HG03159 (cell line): Measurements from ENCODE around the gene ASTN2.

Experiments used
- ATAC-seq: cut with Tn5 transposase; IDR thresholded peaks from one replicate; pipeline ENCODE4 v1.9.1; 2021; ENCODE audit warnings: mild to moderate bottlenecking, moderate library complexity; ENCODE audit not compliant: unreplicated experiment

Gene ASTN2

GRCh38 chr9:117415358-117415914, 579 bp upstream of the ASTN2 start:
- no peak for ATAC-seq

- no peak for ATAC-seq
These were observed 494 bp downstream of the ASTN2 start for GRCh38 chr9:117414220-117414905.

GRCh38 chr9:117413346-117414219, 1.3 kb downstream of the ASTN2 start:
- ATAC-seq, result no peak

GRCh38 chr9:117412841-117413240, 2.0 kb downstream of the ASTN2 start:
- ATAC-seq, result no peak

- ATAC-seq, result no peak
These were observed 2.7 kb downstream of the ASTN2 start for GRCh38 chr9:117412006-117412715.

- ATAC-seq, result no peak
These were observed 3.3 kb downstream of the ASTN2 start for GRCh38 chr9:117411547-117411946.

- ATAC-seq, result no peak
These were observed 5.5 kb downstream of the ASTN2 start for GRCh38 chr9:117409321-117409720.

- ATAC-seq, result no peak
These were observed 7.3 kb downstream of the ASTN2 start for GRCh38 chr9:117407436-117408022.

- no peak for ATAC-seq
These were observed 8.7 kb downstream of the ASTN2 start for GRCh38 chr9:117405950-117406705.

GRCh38 chr9:117403848-117404247, 11.0 kb downstream of the ASTN2 start:
- ATAC-seq, result no peak

- no peak for ATAC-seq
These were observed 11.4 kb downstream of the ASTN2 start for GRCh38 chr9:117403403-117403811.

- ATAC-seq, result no peak
These were observed 14.7 kb downstream of the ASTN2 start for GRCh38 chr9:117400171-117400570.

GRCh38 chr9:117395151-117395650, 19.7 kb downstream of the ASTN2 start:
- ATAC-seq, result no peak

- no peak for ATAC-seq
These were observed 20.2 kb downstream of the ASTN2 start for GRCh38 chr9:117394655-117395054.

GRCh38 chr9:117392992-117393391, 21.9 kb downstream of the ASTN2 start:
- no peak for ATAC-seq

GRCh38 chr9:117387422-117387821, 27.4 kb downstream of the ASTN2 start:
- ATAC-seq, result no peak

- no peak for ATAC-seq
These were observed 35.5 kb downstream of the ASTN2 start for GRCh38 chr9:117379341-117379740.

- no peak for ATAC-seq
These were observed 37.8 kb downstream of the ASTN2 start for GRCh38 chr9:117377046-117377445.

- ATAC-seq, result no peak
These were observed 38.9 kb downstream of the ASTN2 start for GRCh38 chr9:117375956-117376355.
